HFFc6 (cell line): ENCODE measurements around the gene TMPRSS3. TPM values are rescaled to one million over a fixed set of nuclear protein-coding genes. Genes with fewer than 3 reads are reported as not detected.

Source experiments
- DNase-seq: peaks from one replicate; pipeline ENCODE4 v3.0.0-alpha.2; 2018
- H3K27ac Mint-ChIP-seq: 2 replicates; pipeline ENCODE4 v1.8.0; 2020; ENCODE audit warnings: mild to moderate bottlenecking, mixed read lengths
- H3K27me3 Mint-ChIP-seq: 2 replicates; pipeline ENCODE4 v1.8.0; 2021; ENCODE audit warnings: mild to moderate bottlenecking, moderate library complexity, mixed read lengths; ENCODE audit not compliant: insufficient read depth
- H3K36me3 Mint-ChIP-seq: 2 replicates; pipeline ENCODE4 v1.8.0; 2021; ENCODE audit warnings: low read depth, mixed read lengths
- H3K4me1 Mint-ChIP-seq: 2 replicates; pipeline ENCODE4 v1.8.0; 2020; ENCODE audit warnings: low read depth, mixed read lengths
- H3K4me3 Mint-ChIP-seq: 2 replicates; pipeline ENCODE4 v1.8.0; 2020; ENCODE audit warnings: mild to moderate bottlenecking, moderate library complexity, mixed read lengths
- H3K9me3 Mint-ChIP-seq: 2 replicates; pipeline ENCODE4 v1.8.0; 2020; ENCODE audit warnings: mild to moderate bottlenecking, mixed read lengths
- CTCF ChIP-seq: fragments of 200-600 bp; sonication (generic); IDR thresholded peaks from 2 replicates; pipeline ENCODE4 v1.5.0; 2021; ENCODE audit warnings: antibody characterized with exemption, mild to moderate bottlenecking
- total RNA-seq, 6 experiments: library from RNA; stranded (reverse); fragmentation: NEBNext Ultra II Directional; extraction: Animal tissue kit (Norgen Biotek cat#: 25700); gene quantifications; 2 replicates in 1 of 6; 3 replicates in 5 of 6; pipeline ENCODE4 v1.2.3, GENCODE V29; 2021

TMPRSS3 gene
- total RNA-seq, 6 experiments from 2014 or later, result not detected

- peaks cover 20% of the 10 kb centered on the region for H3K36me3 Mint-ChIP-seq
Observed at GRCh38 chr21:42391297-42391696, 4.6 kb downstream of the TMPRSS3 start.

GRCh38 chr21:42390696-42391095 lies 5.2 kb downstream of the TMPRSS3 start:
- Mint-ChIP-seq H3K9me3 (peaks cover 76% of the 10 kb centered on the region), H3K4me3 (no peak overlapping the region), H3K27ac (no peak overlapping the region)

More at GRCh38 chr21:42391297-42391696, 4.6 kb downstream of the TMPRSS3 start:
- Mint-ChIP-seq H3K4me1 (no peaks in the 10 kb centered on the region), H3K4me3 (no peak overlapping the region), H3K27me3 (no peaks in the 10 kb centered on the region; the same call in 1 of the 2 replicates), H3K9me3 (peaks cover 77% of the 10 kb centered on the region), H3K27ac (no peak overlapping the region)
- DNase-seq, result no peak
- no peak for TF ChIP-seq CTCF

GRCh38 chr21:42390193-42390592 lies 5.7 kb downstream of the TMPRSS3 start:
- no peak for DNase-seq
- Mint-ChIP-seq H3K9me3 (peaks cover 78% of the 10 kb centered on the region), H3K27ac (no peak overlapping the region), H3K27me3 (no peaks in the 10 kb centered on the region; the same call in 1 of the 2 replicates), H3K36me3 (peaks cover 20% of the 10 kb centered on the region), H3K4me3 (no peak overlapping the region), H3K4me1 (no peaks in the 10 kb centered on the region)
- no peak for TF ChIP-seq CTCF

More at GRCh38 chr21:42390696-42391095, 5.2 kb downstream of the TMPRSS3 start:
- Mint-ChIP-seq H3K27me3 (no peaks in the 10 kb centered on the region; the same call in 1 of the 2 replicates), H3K4me1 (no peaks in the 10 kb centered on the region), H3K36me3 (peaks cover 20% of the 10 kb centered on the region)
- TF ChIP-seq CTCF, result no peak
- no peak for DNase-seq

- H3K27me3 Mint-ChIP-seq, result no peaks in the 10 kb centered on the region; the same call in 1 of the 2 replicates
- peaks cover 20% of the 10 kb centered on the region for H3K36me3 Mint-ChIP-seq
- no peak overlapping the region for H3K4me3 Mint-ChIP-seq
- no peaks in the 10 kb centered on the region for H3K4me1 Mint-ChIP-seq
- H3K27ac Mint-ChIP-seq, result no peak overlapping the region
- no peak for DNase-seq
- peaks cover 73% of the 10 kb centered on the region for H3K9me3 Mint-ChIP-seq
- no peak for TF ChIP-seq CTCF
Observed at GRCh38 chr21:42389449-42389835, 6.4 kb downstream of the TMPRSS3 start.

GRCh38 chr21:42388740-42389448 lies 7.0 kb downstream of the TMPRSS3 start:
- DNase-seq, result no peak
- H3K27me3 Mint-ChIP-seq, result no peaks in the 10 kb centered on the region; the same call in 1 of the 2 replicates
- peaks cover 77% of the 10 kb centered on the region for H3K9me3 Mint-ChIP-seq
- no peak for TF ChIP-seq CTCF
- no peak overlapping the region for H3K27ac Mint-ChIP-seq
- H3K36me3 Mint-ChIP-seq, result peaks cover 20% of the 10 kb centered on the region
- no peak overlapping the region for H3K4me3 Mint-ChIP-seq
- H3K4me1 Mint-ChIP-seq, result no peaks in the 10 kb centered on the region
